ENCODE data around the gene TUBGCP2.
"Not testable (repeated sequence)": the region's sequence is repeated elsewhere in the genome, so short reads cannot be mapped to it uniquely, and the experiment has no call there.

The TUBGCP2 gene

DNA sequence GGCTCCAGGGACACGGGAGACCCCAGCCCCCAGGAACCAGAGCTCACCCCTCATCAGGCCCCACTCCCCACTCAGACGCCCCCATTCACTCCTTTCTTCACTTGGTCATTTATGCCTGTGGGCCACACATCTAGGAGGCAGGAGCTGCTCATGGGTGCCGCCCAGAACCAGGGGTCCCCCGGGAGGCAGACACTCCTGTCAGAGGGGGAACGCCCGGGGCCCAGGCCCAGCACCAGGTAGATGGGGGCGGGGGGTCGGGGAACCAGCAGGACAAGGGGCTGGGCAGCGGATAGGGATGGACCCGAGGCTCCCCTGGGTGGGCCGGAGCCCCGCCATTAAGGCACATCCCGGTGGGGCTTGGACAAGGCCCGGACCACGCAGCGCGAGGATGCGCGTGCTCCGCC is 16.2 kb upstream of the TUBGCP2 start:
- no peak for DNase-seq

DNA sequence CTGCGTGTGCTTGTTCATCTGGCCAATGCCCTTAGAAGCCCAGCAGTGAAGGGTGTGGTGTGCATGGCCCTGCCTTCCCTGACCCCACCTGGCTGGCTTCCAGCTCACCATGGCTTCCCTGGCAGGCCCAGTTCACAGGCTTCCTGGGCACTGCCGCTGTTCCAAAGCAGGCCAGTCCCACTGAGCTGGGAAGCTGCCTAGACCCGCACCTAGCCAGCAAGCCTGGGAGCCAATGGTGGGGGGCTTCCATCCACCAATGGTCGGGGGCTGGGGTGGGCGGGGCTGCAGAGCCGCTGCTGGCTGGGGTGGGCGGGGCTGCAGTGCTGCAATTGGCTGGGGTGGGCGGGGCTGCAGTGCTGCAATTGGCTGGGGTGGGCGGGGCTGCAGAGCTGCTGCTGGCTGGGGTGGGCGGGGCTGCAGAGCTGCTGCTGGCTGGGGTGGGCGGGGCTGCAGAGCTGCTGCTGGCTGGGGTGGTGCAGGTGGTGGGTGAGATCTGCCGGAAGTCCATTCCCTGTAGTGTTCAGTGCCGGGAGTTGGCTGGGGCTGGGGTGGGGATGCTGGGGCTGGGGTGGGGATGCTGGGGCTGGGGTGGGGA is 15.6 kb upstream of the TUBGCP2 start:
- DNase-seq, result no peak

DNA sequence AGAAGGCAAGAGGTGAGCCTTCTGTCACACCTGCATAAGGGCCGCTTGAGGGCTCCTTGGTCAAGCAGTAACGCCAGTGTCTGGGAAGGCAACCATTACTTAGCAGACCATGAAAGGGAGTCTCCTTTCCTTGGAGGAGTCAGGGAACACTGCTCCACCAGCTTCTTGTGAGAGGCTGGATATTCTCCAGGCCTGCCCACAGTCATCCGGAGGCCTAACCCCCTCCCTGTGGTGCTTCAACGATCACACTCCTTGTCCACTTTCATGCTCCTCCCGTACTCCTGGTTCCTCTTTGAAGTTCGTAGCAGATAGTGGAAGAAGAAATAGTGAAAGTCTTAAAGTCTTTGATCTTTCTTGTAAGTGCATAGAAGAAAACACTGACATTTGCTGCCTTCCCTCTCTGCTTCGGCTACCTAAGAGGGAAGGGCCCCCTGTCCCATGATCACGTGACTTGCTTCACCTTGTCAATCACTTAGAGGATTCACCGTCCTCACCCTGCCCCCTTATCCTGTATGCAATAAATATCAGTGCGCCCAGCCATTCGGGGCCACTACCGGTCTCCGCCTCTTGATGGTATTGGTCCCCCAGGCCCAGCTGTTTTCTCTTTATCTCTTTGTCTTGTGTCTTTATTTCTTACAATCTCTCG is 13.5 kb upstream of the TUBGCP2 start:
- DNase-seq, result not testable (repeated sequence)

DNA sequence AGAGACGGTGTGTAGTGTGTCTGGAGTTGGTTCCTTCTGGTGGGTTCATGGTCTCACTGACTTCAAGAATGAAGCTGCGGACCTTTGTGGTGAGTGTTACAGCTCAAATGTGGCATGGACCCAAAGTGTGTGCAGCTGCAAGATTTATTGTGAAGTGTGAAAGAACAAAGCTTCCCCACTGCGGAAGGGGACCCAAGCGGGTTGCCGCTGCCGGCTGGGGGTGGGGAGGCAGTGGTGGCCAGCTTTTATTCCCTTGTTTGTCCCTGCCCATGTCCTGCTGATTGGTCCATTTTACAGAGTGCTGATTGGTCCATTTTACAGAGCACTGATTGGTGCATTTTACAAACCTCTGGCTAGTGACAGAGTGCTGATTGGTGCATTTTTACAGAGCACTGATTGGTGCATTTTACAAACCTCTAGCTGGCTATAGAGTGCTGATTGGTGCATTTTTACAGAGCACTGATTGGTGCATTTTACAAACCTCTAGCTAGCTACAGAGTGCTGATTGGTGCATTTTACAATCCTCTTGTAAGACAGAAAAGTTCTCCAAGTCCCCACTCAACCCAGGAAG is 12.3 kb upstream of the TUBGCP2 start:
- DNase-seq, result not testable (repeated sequence)

DNA sequence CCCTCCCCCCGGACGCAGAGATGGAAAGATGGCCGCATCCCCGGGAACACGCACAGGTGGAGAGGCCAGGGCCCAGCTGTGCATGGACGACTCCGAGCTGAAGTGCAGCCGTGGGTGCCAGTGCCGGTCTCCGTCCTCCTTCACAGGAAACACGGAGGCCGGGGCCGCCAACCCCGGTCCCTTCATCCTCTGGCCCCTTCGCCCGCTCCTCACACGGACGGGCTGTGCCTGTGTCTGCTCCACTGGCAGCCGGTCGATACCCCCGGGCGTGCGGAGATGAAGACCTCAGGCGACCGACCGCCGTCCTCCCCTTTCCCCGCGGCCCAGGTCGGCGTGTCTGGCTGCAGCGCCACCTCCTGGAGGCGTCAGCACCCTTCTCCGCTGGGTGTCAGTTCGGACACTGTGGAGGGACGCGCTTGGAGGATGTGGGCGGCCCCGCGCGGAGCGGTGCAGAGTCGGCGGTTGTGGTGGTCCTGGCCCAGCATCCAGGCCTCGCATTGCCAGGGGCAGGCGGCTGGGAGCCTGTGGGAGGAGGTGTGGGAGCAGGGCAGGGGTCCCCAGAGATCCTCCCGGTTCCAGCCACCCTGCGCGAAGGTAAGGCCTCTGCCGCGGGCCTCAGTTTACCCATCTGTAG is 9.9 kb upstream of the TUBGCP2 start:
- peak; percentile 12 for DNase-seq

DNA sequence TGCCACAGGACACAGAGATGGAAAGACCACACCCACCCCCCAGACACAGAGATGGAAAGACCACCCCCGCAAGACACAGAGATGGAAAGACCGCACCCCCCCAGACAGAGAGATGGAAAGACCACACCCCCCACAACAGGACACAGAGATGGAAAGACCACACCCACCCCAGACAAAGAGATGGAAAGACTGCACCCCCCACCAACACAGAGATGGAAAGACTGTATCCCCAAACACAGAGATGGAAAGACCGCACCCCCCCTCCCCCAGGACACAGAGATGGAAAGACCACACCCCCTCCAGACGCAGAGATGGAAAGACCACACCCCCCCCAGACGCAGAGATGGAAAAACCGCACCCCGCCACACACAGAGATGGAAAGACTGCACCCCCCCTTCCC is 8.1 kb upstream of the TUBGCP2 start:
- no peak for DNase-seq

DNA sequence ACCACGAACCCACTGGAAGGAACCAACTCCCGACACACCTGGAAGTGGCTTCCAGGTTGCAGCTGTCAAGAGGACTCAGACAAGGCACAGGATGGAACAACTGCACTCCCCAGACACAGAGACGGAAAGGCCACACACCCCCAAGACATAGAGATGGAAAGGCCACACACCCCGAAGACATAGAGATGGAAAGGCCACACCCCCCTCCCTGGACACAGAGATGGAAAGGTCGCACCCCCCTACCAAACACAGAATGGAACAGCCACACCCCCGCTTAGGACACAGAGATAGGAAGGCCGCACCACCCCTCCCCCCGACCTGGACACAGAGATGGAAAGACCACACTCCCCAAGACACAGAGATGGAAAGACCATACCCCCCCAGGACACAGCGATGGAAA is 7.6 kb upstream of the TUBGCP2 start:
- no peak for DNase-seq

DNA sequence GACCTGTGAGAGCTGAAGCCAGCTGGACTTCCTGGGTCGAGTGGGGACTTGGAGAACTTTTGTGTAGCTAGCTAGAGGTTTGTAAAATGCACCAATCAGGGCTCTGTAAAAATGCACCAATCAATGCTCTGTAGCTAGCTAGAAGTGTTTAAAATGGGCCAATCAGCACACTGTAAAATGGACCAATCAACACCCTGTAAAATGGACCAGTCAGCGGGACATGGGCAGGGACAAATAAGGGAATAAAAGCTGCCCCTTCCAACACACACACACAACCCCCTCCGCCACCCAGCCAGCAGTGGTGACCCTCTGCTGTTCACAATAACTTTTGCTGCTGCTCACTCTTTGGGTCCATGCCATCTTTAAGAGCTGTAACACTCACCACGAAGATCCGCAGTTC is 7.2 kb upstream of the TUBGCP2 start:
- no peak for DNase-seq

DNA sequence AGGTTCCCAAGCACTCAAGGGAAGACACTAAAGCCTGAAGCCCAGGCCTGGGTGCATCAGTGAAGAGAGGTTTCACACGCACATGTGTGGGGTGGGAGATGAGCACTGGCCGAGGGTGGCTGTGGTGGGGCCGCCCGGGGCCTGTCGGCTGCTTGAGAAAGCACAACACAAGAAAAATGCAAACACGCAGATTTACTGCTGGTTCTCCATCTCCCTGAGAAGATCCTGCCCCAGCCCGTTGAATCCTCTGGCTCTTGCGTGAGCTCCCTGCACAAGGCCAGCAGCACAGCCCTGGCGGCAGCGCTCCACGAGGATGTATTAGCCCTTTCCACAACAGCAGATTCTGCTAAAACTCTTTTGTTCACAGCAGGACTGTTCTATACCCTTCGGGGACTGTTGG is 6.2 kb upstream of the TUBGCP2 start:
- DNase-seq, result no peak

DNA sequence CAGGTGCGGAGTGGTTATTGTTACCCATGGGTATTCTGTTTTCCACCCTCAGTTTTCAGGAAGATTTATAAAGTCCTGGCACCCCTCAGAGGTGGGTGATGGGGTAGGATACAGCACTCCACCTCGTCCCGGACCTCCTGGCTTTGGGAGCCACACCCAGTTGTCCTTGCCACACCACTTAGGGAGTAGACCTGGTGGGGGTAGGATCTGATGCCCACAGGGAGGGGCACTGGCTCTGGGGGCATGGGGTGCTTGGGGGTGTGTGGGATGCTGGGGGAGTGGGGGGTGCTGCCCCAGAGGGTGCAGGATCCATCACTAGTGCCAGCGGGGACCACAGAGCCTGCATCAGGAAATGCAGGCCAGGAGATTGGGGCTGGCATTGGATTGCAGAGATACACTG is 4.5 kb upstream of the TUBGCP2 start:
- DNase-seq, result no peak

DNA sequence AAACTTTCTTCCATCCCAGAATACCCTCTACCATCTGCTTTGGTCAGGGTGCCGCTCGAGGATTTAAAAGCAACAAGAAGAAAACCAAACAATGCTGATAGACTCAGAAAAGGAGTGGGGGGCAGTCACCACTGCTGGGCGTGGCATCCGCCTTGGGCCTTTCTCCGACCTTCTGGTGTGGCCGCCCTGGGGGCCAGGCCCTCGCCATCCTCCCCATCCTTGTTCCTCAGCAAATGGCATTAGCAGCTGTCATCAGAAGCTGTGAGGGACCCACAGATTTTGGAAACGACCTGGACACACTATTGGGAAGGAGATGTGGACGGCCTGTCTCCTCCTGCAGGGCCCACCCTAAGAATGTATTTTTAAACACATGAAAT is 4.1 kb upstream of the TUBGCP2 start:
- DNase-seq, result no peak

DNA sequence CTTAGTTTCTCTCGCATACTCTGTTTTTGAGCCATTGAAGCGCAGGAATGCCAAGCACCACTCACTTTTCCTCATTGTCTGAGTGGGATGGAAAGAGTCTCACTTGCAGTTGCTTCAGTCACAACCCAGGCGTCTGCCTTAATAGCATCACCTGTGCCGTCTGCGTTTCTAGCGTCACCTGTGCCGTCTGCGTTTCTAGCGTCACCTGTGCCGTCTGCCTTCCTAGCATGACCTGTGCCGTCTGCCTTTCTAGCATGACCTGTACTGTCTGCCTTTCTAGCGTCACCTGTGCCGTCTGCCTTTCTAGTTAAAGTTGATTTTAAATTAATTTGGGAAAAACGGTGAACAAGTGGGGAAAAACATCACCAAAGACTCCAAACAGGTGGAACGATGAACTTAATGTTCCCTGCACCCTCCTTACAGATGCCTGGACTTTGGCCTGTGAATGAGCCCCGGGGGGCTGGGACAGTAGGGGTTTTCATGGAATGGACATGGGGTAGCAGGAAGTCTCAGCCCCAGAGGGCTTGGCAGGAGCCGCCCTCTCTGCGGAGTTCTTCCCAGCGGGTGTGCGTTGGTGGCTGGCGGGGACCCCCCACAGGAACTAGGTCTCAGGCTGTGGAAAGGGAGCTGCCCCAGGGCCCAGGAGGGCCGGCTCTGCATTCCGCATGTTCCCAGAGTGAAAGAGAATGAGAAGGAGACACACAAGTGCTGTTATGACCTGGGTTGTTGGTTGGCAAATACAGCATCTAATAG is 3.5 kb upstream of the TUBGCP2 start:
- DNase-seq, result no peak

DNA sequence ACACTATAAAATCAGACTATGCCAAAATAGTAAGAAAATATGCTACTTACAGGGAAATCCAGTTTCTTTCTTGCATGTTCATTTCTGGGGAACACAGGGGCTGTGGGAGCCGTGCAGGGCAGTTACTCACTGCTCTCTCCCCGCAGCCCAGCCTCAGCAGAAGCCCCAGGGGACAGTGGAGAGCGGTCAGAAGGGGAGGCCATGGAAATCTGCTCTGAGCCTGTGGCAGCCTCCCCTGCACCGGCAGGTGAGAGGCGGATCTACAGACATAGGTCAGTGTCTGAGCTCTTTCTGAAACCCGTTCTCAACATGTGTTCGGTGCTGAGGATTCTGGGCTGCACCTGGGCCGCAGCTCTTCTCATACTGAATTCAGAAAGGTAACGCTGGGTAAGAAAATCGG is 2.9 kb upstream of the TUBGCP2 start:
- DNase-seq, result no peak

DNA sequence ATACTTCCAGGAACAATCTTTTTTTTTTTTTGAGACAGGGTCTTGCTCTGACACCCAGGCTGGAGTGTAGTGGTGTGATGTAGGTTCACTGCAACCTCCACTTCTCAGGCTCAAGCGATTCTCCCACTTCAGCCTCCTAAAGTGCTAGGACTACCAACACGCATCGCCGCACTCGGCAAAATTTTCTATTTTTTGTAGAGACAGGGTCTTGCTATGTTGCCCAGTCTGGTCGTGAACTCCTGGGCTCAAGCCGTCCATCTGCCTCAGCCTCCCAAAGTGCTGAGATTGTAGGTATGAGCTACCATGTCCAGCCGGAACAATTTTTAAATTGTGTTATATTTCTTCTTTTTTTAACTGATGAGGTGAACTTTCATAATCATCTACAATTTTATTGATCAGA is 2.1 kb upstream of the TUBGCP2 start:
- no peak for DNase-seq

DNA sequence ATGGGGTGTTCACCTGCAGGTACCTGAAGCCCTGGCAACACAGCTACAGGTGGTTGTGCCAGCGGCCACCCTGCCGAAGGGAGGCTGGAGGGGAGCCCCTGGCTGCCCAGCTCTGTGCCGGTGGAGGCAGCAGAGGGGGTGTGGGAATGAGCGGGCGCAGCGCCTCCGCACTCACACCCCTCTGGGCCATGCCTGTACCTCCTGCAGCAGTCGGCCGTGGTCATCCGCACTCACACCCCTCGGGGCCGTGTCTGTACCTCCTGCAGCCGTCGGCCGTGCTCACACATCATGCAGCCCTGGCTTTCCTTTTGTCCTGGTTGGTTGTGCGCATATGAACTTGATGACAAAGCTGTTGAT is 1.7 kb upstream of the TUBGCP2 start:
- no peak for DNase-seq

DNA sequence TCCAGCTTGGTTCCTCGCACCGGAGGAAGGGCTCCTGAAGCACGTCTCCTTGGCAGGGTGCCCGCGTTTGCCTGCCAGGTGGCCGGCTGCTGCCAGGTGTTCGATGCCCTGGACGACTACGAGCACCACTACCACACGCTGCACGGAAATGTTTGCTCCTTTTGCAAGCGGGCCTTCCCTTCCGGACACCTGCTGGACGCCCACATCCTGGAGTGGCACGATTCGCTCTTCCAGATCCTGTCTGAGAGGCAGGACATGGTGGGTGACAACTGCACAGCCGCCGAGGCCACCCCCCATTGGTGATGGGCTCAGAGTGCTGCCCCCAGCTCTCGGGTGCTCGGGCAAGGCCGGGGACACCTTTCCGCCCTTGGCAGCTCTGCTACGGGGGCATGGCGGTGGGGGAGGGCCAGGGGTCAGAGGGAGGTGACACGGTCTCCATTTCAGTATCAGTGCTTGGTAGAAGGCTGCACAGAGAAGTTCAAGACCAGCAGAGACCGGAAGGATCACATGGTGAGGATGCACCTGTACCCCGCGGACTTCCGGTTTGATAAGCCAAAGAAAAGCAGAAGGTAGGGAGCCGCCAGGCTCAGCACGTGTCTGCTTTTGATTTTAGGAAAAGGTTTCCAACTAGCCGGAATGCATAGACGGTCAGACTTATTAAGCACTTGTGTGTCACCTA is 1.2 kb upstream of the TUBGCP2 start:
- no peak for DNase-seq

DNA sequence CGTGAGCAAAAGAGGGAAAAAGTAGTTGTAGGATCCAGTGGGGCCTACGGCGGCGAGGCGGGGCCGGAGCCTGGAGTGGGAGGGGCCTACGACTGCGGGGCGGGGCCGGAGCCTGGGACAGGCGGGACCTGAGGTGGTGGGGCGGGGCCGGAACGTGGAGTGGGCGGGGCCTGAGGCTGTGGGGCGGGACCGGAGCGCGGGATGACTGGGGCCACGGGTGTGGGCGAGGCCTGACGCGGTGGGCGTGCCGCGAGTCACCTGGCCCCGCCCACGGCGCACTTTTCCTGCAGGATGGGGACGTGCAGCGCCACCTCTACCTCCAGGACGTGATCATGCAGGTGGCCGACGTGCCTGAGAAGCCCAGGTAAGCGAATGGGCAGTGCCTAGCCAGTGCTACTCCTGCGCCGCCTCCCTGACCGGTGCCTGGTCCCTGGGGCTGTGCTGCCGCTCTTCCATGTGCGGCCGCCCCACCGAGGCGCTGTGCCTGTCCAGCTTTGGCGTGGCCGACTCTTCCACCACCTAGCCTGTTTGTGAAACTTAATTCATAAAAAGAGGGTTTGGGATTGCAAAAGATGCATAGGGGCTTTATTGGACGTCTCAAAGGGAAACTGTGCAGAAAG is 538 bp upstream of the TUBGCP2 start:
- DNase-seq, result peak; percentile 83

DNA sequence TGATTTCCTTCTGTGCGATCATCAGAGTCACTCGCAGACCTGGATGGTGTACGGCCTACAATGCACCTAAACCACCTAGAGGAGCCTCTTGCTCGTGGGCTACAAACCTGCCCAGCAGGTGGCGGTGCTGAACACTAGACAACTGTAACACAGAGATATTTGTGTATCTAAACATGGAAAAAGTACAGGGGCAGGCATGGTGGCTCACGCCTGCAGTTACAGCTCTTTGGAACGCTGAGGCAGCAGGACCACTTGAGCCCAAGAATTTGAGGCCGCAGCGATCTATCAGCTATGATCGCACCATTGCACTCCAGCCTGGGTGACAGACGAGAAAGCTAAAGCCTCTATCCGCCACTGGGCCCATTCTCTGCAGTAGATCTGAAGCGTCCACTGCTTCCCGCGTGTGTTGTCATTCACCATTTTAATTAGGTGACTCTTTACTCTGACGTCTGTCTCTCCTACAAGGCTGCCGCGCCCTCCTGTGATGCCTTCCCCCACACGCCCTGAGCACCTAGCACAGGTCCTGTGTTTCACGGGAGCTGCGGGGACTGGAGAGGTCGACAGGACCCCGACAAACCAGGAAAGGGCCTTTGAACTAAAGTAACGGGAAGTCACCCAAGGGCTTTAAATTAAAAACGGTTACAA is 774 bp downstream of the TUBGCP2 start:
- peak; percentile 60 for DNase-seq

DNA sequence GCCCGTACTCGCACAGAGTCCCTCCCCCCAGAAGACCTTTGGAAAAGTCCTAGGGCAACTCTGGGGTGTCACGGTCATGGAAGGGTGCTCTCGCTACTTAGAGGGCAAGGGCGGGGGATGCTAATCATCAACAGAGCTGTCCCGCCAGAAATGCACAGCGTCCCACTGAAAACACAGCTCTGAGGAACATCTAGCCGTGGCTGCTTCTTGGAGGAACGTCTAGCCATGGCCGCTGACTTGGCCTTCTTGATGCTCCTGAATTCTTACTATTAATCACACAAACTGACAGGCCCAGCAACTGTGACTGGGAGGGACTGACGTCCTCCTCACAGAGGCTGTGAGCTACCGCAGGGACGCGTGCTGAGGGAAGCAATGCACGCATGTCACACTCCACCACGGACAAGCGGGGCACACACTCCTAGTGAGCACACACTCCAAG is 1.7 kb downstream of the TUBGCP2 start:
- DNase-seq, result no peak

DNA sequence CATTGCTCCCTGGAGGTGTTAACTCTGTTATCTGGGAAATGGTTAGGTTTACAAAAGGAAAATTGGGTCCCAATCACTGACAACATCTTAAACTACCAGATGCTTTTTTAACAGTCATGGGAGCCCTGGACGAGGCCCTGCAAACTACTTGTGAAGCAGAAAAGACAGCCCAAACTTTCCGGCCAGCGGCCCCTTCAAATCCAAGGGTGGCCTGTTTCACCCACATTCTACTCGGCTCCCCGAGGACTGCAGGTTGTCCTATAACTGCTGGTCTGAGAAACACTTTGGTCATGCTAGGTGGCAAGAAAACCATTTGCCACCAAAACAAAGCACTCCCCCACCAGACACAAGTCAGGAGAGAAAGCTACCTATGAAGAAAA is 2.6 kb downstream of the TUBGCP2 start:
- no peak for DNase-seq

DNA sequence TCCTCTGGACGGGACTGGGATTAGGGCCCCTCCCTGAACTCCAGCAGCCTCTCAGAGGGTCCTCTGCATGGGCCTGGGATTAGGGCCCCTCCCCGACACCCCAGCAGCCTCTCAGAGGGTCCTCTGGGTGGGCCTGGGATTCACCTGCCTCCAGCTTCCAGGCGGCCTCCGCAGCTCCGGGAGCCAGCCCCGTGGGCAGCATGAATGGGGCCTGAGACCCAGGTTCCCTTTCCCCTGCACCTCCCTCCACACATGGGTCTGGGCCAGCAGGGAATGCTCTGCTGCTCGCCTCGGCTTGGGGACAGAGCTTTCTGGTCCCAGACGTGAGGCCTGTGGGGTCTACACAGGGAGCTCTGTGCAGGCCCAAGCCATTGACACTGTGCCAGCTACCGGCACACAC is 5.5 kb downstream of the TUBGCP2 start:
- no peak for DNase-seq

DNA sequence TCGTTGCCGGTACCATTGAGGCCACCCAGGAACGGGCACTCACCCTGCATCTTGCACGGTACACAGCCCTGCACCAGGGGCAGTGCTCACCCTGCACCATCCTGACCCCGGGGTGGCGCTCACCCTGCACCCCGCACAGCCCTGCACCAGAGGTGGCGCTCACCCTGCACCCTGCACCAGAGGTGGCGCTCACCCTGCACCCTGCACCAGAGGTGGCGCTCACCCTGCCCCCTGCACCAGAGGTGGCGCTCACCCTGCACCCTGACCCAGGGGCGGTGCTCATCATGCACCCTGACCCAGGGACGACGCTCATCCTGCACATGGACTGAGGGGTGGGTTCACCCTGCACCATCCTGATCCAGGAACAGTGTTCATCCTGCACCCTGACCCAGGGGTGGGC is 6.4 kb downstream of the TUBGCP2 start:
- DNase-seq, result no peak

All from NCI-H526 treated with DMSO at 0.1 percent for 48 hours (cell line).